ENCODE data around the gene DNTTIP2.

- no peak for TF ChIP-seq CTCF (IDR thresholded peaks at IDR 0.05)
- TF ChIP-seq POLR2A (IDR thresholded peaks at IDR 0.05) = no peak
Measured at GRCh38 chr1:93910305-93910704, 31.3 kb upstream of the DNTTIP2 start.

Measured in suprapubic skin (tissue), 3 donors.